Measurements from ENCODE around the gene SETD5.

GRCh38 chr3:9467451-9467850, 70.0 kb downstream of the SETD5 start:
- TF ChIP-seq CTCF (IDR thresholded peaks at IDR 0.05; ENCODE audit: borderline replicate concordance, extremely low read depth, low read length, poor library complexity, severe bottlenecking) (no peak), EZH2 (IDR thresholded peaks at IDR 0.05; ENCODE audit: borderline replicate concordance, low read depth, low read length, severe bottlenecking) (no peak)

Data from DND-41 (cell line).